MM.1S (cell line): Measurements from ENCODE around the gene CDC42BPA.

ENCODE experiments used
- DNase-seq: peaks from one replicate; pipeline ENCODE4 v3.0.0-alpha.2; 2015
- H2AFZ ChIP-seq: fragments of 300-600 bp; sonication (generic); 2 replicates; pipeline ENCODE4 v1.6.0; 2016; ENCODE audit warnings: antibody characterized with exemption, low read length
- H3F3A ChIP-seq: fragments of 300-600 bp; sonication (generic); 2 replicates; pipeline ENCODE4 v1.6.1; 2016; ENCODE audit warnings: mild to moderate bottlenecking, antibody characterized with exemption, low read length, moderate library complexity, mixed read lengths; ENCODE audit not compliant: insufficient read depth
- H3K27ac ChIP-seq: fragments of 300-600 bp; sonication (generic); 2 replicates; pipeline ENCODE4 v1.5.1; 2016; ENCODE audit warnings: mild to moderate bottlenecking, low read length
- H3K27me3 ChIP-seq: fragments of 300-600 bp; sonication (generic); replicated peaks from 2 replicates; pipeline ENCODE4 v1.6.0; 2016; ENCODE audit warnings: low read length; ENCODE audit not compliant: insufficient read depth
- H3K36me3 ChIP-seq: fragments of 300-600 bp; sonication (generic); replicated peaks from 2 replicates; pipeline ENCODE4 v1.6.1; 2016; ENCODE audit warnings: mild to moderate bottlenecking, low read length, mixed read lengths; ENCODE audit not compliant: insufficient read depth
- H3K4me1 ChIP-seq: fragments of 300-600 bp; sonication (generic); 2 replicates; pipeline ENCODE4 v1.6.1; 2016; ENCODE audit warnings: low read length, mixed read lengths
- H3K4me2 ChIP-seq: fragments of 300-600 bp; sonication (generic); 2 replicates; pipeline ENCODE4 v1.6.0; 2016; ENCODE audit warnings: low read depth, low read length
- H3K4me3 ChIP-seq: fragments of 300-600 bp; sonication (generic); 2 replicates; pipeline ENCODE4 v1.5.1; 2016; ENCODE audit warnings: low read length, mixed read lengths
- H3K79me2 ChIP-seq: fragments of 300-600 bp; sonication (generic); 2 replicates; pipeline ENCODE4 v1.6.1; 2016; ENCODE audit warnings: mixed run types, low read length, mixed read lengths
- H3K9ac ChIP-seq: fragments of 300-600 bp; sonication (generic); 2 replicates; pipeline ENCODE4 v1.6.1; 2016; ENCODE audit warnings: low read length, mixed read lengths
- H3K9me2 ChIP-seq: fragments of 300-600 bp; sonication (generic); replicated peaks from 2 replicates; pipeline ENCODE4 v1.6.1; 2016; ENCODE audit warnings: mild to moderate bottlenecking, low read length, mixed read lengths; ENCODE audit not compliant: insufficient read depth
- H3K9me3 ChIP-seq: fragments of 300-600 bp; sonication (generic); replicated peaks from 2 replicates; pipeline ENCODE4 v1.6.1; 2016; ENCODE audit warnings: mild to moderate bottlenecking, low read length, mixed read lengths; ENCODE audit not compliant: insufficient read depth
- H4K20me1 ChIP-seq: fragments of 300-600 bp; sonication (generic); 2 replicates; pipeline ENCODE4 v1.6.1; 2016; ENCODE audit warnings: mild to moderate bottlenecking, low read length, moderate library complexity, mixed read lengths; ENCODE audit not compliant: insufficient read depth
- EZH2 ChIP-seq: fragments of 300-600 bp; sonication (generic); optimal IDR thresholded peaks from 2 replicates; pipeline ENCODE3; 2017; ENCODE audit warnings: low read depth, mild to moderate bottlenecking, antibody characterized with exemption, low read length, mixed read lengths
- EZH2phosphoT487 ChIP-seq: fragments of 300-600 bp; sonication (generic); IDR thresholded peaks from 2 replicates; pipeline ENCODE4 v1.6.1; 2018; ENCODE audit warnings: antibody characterized with exemption, low read length
- TF ChIP-seq, protein P1 (sequence below): fragments of 300-600 bp; sonication (generic); IDR thresholded peaks from 2 replicates; pipeline ENCODE4 v1.5.1; 2016; ENCODE audit warnings: antibody characterized with exemption, low read length, mixed read lengths

CDC42BPA gene, protein sequence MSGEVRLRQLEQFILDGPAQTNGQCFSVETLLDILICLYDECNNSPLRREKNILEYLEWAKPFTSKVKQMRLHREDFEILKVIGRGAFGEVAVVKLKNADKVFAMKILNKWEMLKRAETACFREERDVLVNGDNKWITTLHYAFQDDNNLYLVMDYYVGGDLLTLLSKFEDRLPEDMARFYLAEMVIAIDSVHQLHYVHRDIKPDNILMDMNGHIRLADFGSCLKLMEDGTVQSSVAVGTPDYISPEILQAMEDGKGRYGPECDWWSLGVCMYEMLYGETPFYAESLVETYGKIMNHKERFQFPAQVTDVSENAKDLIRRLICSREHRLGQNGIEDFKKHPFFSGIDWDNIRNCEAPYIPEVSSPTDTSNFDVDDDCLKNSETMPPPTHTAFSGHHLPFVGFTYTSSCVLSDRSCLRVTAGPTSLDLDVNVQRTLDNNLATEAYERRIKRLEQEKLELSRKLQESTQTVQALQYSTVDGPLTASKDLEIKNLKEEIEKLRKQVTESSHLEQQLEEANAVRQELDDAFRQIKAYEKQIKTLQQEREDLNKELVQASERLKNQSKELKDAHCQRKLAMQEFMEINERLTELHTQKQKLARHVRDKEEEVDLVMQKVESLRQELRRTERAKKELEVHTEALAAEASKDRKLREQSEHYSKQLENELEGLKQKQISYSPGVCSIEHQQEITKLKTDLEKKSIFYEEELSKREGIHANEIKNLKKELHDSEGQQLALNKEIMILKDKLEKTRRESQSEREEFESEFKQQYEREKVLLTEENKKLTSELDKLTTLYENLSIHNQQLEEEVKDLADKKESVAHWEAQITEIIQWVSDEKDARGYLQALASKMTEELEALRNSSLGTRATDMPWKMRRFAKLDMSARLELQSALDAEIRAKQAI (N-terminal part only)

DNA sequence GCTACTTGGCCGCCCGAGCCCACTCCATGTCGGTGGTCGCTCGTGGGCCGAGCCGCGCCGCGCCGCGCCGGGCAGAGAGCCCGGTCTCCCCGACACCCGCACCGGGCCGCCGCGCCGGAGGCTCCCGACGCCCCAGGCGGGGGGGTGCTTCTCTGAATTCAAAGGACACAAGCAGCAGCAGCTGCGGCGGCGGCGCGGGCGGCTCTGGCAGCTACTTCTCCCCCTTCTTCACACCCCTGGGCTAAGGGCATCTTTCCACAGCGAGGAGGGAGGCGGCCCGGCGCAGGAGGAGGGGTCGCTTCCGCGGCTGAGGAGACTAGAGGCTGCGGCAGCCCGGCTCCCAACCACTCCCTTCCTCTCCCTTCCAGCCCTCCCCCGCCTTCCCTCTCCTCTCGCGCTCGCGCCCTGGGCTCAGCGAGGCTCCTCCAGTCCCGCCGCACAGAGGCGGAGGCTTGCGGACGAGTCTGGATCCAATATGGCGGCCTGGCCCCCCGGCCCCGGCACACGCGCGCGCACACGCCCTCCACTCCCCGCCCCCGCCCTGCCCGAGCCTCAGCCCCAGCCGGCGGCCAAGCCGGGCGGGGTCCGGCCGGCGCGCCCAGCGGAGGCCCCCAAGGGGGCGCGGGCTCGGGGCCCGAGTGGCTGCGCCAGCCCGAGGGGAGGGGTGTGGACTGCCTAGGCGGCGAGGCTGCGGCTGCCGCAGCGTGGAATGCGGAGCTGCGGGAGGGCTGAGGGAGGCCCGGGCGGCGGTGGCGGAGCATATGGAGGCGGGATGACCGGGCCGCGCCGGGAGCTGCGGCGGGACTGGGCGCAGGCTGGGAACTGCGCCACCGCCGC lies at the start of gene CDC42BPA:
CDC42BPA (minus strand) TSS at position 477 of the 837 bp plus-strand sequence. CDS start 1,310 bp downstream, outside the sequence.
- peak; percentile 71 for DNase-seq
- Histone ChIP-seq H3F3A (no peaks in the 10 kb centered on the region; the same call in 1 of the 2 replicates), H3K9ac (peak within 1 kb of the TSS; percentile 70), H3K27me3 (peaks cover 6% of the 10 kb centered on the region; the same call in 1 of the 2 replicates), H3K79me2 (peaks cover 23% of the 10 kb centered on the region), H3K4me2 (peak within 1 kb of the TSS; percentile 67), H3K4me1 (peaks cover 15% of the 10 kb centered on the region), H3K9me3 (no peaks in the 10 kb centered on the region), H4K20me1 (no peaks in the 10 kb centered on the region), H3K27ac (peak within 1 kb of the TSS; percentile 25; the same call in 1 of the 2 replicates), H2AFZ (peak within 1 kb of the TSS; percentile 81), H3K9me2 (no peaks in the 10 kb centered on the region), H3K4me3 (peak within 1 kb of the TSS; percentile 77), H3K36me3 (no peaks in the 10 kb centered on the region)
- TF ChIP-seq EZH2phosphoT487, result no peak
- TF ChIP-seq, protein P1, sequence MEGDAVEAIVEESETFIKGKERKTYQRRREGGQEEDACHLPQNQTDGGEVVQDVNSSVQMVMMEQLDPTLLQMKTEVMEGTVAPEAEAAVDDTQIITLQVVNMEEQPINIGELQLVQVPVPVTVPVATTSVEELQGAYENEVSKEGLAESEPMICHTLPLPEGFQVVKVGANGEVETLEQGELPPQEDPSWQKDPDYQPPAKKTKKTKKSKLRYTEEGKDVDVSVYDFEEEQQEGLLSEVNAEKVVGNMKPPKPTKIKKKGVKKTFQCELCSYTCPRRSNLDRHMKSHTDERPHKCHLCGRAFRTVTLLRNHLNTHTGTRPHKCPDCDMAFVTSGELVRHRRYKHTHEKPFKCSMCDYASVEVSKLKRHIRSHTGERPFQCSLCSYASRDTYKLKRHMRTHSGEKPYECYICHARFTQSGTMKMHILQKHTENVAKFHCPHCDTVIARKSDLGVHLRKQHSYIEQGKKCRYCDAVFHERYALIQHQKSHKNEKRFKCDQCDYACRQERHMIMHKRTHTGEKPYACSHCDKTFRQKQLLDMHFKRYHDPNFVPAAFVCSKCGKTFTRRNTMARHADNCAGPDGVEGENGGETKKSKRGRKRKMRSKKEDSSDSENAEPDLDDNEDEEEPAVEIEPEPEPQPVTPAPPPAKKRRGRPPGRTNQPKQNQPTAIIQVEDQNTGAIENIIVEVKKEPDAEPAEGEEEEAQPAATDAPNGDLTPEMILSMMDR, result no peak

DNA sequence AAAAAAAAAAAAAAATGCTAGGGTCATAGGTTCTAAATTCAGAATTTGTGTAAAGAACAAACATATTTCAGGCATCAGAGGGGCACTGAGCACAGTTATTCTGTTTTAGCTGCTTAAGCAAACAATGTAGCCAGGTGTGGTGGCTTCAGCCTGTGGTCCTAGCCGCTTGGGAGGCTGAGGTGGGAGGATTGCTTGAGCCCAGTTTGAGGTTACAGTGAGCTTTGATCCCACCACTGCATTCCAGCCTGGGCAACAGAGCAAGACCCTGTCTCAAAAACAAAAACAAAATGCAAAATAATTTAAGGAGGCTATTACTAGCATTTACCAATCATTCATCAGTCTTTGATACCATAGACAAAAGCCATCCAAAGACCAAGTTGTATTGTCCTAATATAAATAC lies 49.7 kb upstream of the CDC42BPA start:
- Histone ChIP-seq H3K4me3 (no peak overlapping the region), H3K27me3 (no peaks in the 10 kb centered on the region), H3K9me3 (no peaks in the 10 kb centered on the region), H3K79me2 (no peaks in the 10 kb centered on the region), H3K27ac (no peak overlapping the region), H3K9ac (no peak overlapping the region), H3K9me2 (no peaks in the 10 kb centered on the region), H3F3A (peaks cover 15% of the 10 kb centered on the region), H3K4me2 (no peak overlapping the region), H3K36me3 (no peaks in the 10 kb centered on the region), H2AFZ (no peak overlapping the region), H3K4me1 (peaks cover 17% of the 10 kb centered on the region), H4K20me1 (no peaks in the 10 kb centered on the region)
- no peak for DNase-seq
- TF ChIP-seq EZH2phosphoT487 (no peak), EZH2 (no peak)

DNA sequence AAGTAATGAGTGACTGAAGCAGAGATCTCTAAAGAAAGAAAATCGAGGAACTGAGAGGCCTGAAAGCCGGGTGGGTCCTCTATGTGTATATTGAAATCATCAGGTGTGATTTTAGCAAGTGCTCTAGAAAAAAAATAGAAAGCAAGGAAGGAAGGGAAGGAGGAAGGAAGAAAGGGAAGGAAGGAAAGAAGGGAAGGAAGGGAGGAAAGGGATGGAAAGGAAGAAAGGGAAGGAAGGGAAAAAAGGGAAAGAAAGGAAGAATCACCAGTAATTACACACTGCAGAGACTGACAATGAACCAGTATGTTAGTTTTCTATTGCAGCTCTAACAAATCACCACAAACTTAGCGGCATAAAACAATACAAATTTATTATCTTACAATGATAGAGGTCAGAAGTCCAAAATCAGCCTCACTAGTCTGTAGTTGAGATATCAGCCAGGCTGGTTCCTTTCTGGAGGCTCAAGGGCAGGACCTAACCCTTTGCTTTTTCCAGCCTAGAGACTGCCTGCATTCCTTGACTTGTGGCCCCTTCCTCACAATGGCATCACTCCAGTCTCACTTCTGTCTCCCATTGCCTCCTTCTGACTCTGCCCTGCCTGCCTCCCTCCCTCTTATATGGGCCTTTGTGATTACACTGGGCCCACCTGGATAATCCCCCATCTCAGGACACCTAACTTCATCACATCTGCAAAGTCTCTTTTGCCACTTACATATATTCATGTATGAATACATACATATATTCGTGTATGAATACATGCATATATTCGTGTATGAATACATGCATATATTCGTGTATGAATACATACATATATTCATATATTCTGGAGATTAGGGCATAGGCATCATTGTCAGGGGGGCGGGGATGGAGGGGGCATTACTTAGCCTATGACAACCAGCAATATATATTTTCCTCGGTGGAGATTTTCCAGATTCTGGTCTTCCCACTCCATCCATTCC lies 47.5 kb upstream of the CDC42BPA start:
- no peak overlapping the region for H3K4me2 ChIP-seq
- peaks cover 15% of the 10 kb centered on the region for H3F3A ChIP-seq
- DNase-seq, result no peak
- no peaks in the 10 kb centered on the region for H3K9me3 ChIP-seq
- H3K9ac ChIP-seq, result no peak overlapping the region
- TF ChIP-seq, protein P1, result no peak
- TF ChIP-seq EZH2 (no peak), EZH2phosphoT487 (no peak)
- no peaks in the 10 kb centered on the region for H3K79me2 ChIP-seq
- H3K4me1 ChIP-seq, result peaks cover 17% of the 10 kb centered on the region
- no peak overlapping the region for H3K27ac ChIP-seq
- no peak overlapping the region for H3K4me3 ChIP-seq
- H4K20me1 ChIP-seq, result no peaks in the 10 kb centered on the region
- H3K9me2 ChIP-seq, result no peaks in the 10 kb centered on the region
- no peaks in the 10 kb centered on the region for H3K27me3 ChIP-seq
- H2AFZ ChIP-seq, result no peak overlapping the region
- H3K36me3 ChIP-seq, result no peaks in the 10 kb centered on the region
